H9 (cell line): ENCODE data around the gene CRLF3. TPM values are rescaled to one million over a fixed set of nuclear protein-coding genes. Genes with fewer than 3 reads are reported as not detected.
"Not testable (repeated sequence)": the region's sequence is repeated elsewhere in the genome, so short reads cannot be mapped to it uniquely, and the experiment has no call there.

Experiments used
- DNase-seq: peaks from one replicate; pipeline ENCODE4 v3.0.0-alpha.2; 2017
- H2AFZ ChIP-seq: one replicate; pipeline ENCODE4 v1.6.1; 2013; ENCODE audit warnings: mild to moderate bottlenecking, low read length, control low read depth, moderate library complexity
- H2AK5ac ChIP-seq: 2 replicates; pipeline ENCODE4 v1.6.1; 2013; ENCODE audit warnings: low read length, control low read depth, mixed read lengths; ENCODE audit not compliant: insufficient read length
- H2BK120ac ChIP-seq: one replicate; pipeline ENCODE4 v1.6.1; 2013; ENCODE audit warnings: low read depth, mild to moderate bottlenecking, low read length, control low read depth, inconsistent platforms; ENCODE audit not compliant: poor library complexity, severe bottlenecking
- H2BK12ac ChIP-seq: 2 replicates; pipeline ENCODE4 v1.6.1; 2013; ENCODE audit warnings: low read length, control low read depth, mixed read lengths, low read depth; ENCODE audit not compliant: insufficient read length
- H2BK15ac ChIP-seq: 2 replicates; pipeline ENCODE4 v1.6.1; 2013; ENCODE audit warnings: low read depth, low read length, control low read depth
- H2BK20ac ChIP-seq: one replicate; pipeline ENCODE4 v1.6.1; 2013; ENCODE audit warnings: low read depth, mild to moderate bottlenecking, low read length, control low read depth, inconsistent platforms; ENCODE audit not compliant: poor library complexity, severe bottlenecking
- H2BK5ac ChIP-seq: 2 replicates; pipeline ENCODE4 v1.6.1; 2013; ENCODE audit warnings: low read length, control low read depth, mixed read lengths; ENCODE audit not compliant: insufficient read length
- H3K14ac ChIP-seq: 2 replicates; pipeline ENCODE4 v1.6.1; 2013; ENCODE audit warnings: low read length, control low read depth; ENCODE audit not compliant: insufficient read depth
- H3K18ac ChIP-seq: 2 replicates; pipeline ENCODE4 v1.6.1; 2013; ENCODE audit warnings: low read depth, mild to moderate bottlenecking, mixed read lengths, low read length, control low read depth; ENCODE audit not compliant: insufficient read length
- H3K23ac ChIP-seq: 2 replicates; pipeline ENCODE4 v1.6.1; 2013; ENCODE audit warnings: low read length, control low read depth, mixed read lengths, low read depth; ENCODE audit not compliant: insufficient read length
- H3K23me2 ChIP-seq: 2 replicates; pipeline ENCODE4 v1.6.1; 2013; ENCODE audit warnings: low read depth, mild to moderate bottlenecking, mixed read lengths, low read length, control low read depth; ENCODE audit not compliant: insufficient read length, poor library complexity, severe bottlenecking
- H3K27ac ChIP-seq: 2 replicates; pipeline ENCODE4 v1.5.1; 2013; ENCODE audit warnings: low read length, control low read depth, mixed read lengths, low read depth; ENCODE audit not compliant: insufficient read length
- H3K27me3 ChIP-seq: 2 replicates; pipeline ENCODE4 v1.6.1; 2013; ENCODE audit warnings: low read length, control low read depth, inconsistent platforms; ENCODE audit not compliant: insufficient read depth
- H3K4ac ChIP-seq: 2 replicates; pipeline ENCODE4 v1.6.1; 2013; ENCODE audit warnings: low read depth, mild to moderate bottlenecking, control low read depth, inconsistent platforms, low read length, moderate library complexity
- H3K4me1 ChIP-seq: 2 replicates; pipeline ENCODE4 v1.6.1; 2013; ENCODE audit warnings: low read length, control low read depth, inconsistent platforms; ENCODE audit not compliant: insufficient read depth
- H3K4me2 ChIP-seq: 2 replicates; pipeline ENCODE4 v1.6.1; 2013; ENCODE audit warnings: low read length, control low read depth, mixed read lengths; ENCODE audit not compliant: insufficient read length, insufficient read depth
- H3K56ac ChIP-seq: 2 replicates; pipeline ENCODE4 v1.6.1; 2013; ENCODE audit warnings: low read depth, mild to moderate bottlenecking, mixed read lengths, low read length, control low read depth; ENCODE audit not compliant: insufficient read length
- H3K79me1 ChIP-seq: 2 replicates; pipeline ENCODE4 v1.6.1; 2013; ENCODE audit warnings: low read depth, mild to moderate bottlenecking, moderate library complexity, low read length, control low read depth, inconsistent platforms; ENCODE audit not compliant: insufficient read depth, poor library complexity, severe bottlenecking
- H3K79me2 ChIP-seq: 2 replicates; pipeline ENCODE4 v1.6.1; 2013; ENCODE audit warnings: low read length, control low read depth, inconsistent platforms; ENCODE audit not compliant: insufficient read depth
- H3K9ac ChIP-seq: 2 replicates; pipeline ENCODE4 v1.6.1; 2013; ENCODE audit warnings: low read length, control low read depth, mixed read lengths; ENCODE audit not compliant: insufficient read length; ENCODE audit errors: extremely low read depth
- H3K9me3 ChIP-seq: one replicate; pipeline ENCODE4 v1.6.1; 2013; ENCODE audit warnings: low read depth, low read length, inconsistent platforms; ENCODE audit not compliant: control insufficient read depth
- H3T11ph ChIP-seq: one replicate; pipeline ENCODE4 v1.6.1; 2013; ENCODE audit warnings: mild to moderate bottlenecking, low read length, control low read depth, inconsistent platforms
- H4K20me1 ChIP-seq: one replicate; pipeline ENCODE4 v1.6.1; 2013; ENCODE audit not compliant: control insufficient read depth, insufficient read length, insufficient read depth
- H4K5ac ChIP-seq: 2 replicates; pipeline ENCODE4 v1.6.1; 2013; ENCODE audit warnings: low read depth, mild to moderate bottlenecking, mixed read lengths, low read length, control low read depth; ENCODE audit not compliant: insufficient read length
- H4K8ac ChIP-seq: replicated peaks from 2 replicates; pipeline ENCODE4 v1.6.1; 2013; ENCODE audit warnings: low read length, control low read depth, mixed read lengths, low read depth; ENCODE audit not compliant: insufficient read length
- H4K91ac ChIP-seq: 2 replicates; pipeline ENCODE4 v1.6.1; 2013; ENCODE audit warnings: low read depth, mild to moderate bottlenecking, moderate library complexity, mixed read lengths, low read length, control low read depth; ENCODE audit not compliant: insufficient read length
- H3K27ac Mint-ChIP-seq, 3 experiments: 2 replicates in 2 of 3; 3 replicates in 1 of 3; pipeline ENCODE4 v1.8.0; 2020 to 2021; ENCODE audit warnings: mixed read lengths in 3 of 3, mild to moderate bottlenecking in 1 of 3, moderate library complexity in 1 of 3
- H3K27me3 Mint-ChIP-seq: 2 replicates; pipeline ENCODE4 v1.8.0; 2021; ENCODE audit warnings: low read depth, mild to moderate bottlenecking, moderate library complexity, mixed read lengths
- H3K36me3 Mint-ChIP-seq, 3 experiments: 2 replicates in 2 of 3; 3 replicates in 1 of 3; pipeline ENCODE4 v1.8.0; 2020 to 2021; ENCODE audit warnings: low read depth in 3 of 3, mixed read lengths in 3 of 3; ENCODE audit not compliant: insufficient read depth in 1 of 3
- H3K4me1 Mint-ChIP-seq, 2 experiments: 2 replicates each; pipeline ENCODE4 v1.8.0; 2020; ENCODE audit warnings: mixed read lengths in 2 of 2
- H3K4me3 Mint-ChIP-seq, 2 experiments: 2 replicates in 1 of 2; 3 replicates in 1 of 2; pipeline ENCODE4 v1.8.0; 2020 to 2021; ENCODE audit warnings: mild to moderate bottlenecking in 2 of 2, mixed read lengths in 2 of 2, moderate library complexity in 1 of 2
- H3K9me3 Mint-ChIP-seq, 2 experiments: 2 replicates in 1 of 2; 3 replicates in 1 of 2; pipeline ENCODE4 v1.8.0; 2020; ENCODE audit warnings: mild to moderate bottlenecking in 2 of 2, mixed read lengths in 2 of 2, moderate library complexity in 1 of 2
- WGBS: extraction: QIAGEN DNeasy Blood & Tissue Kit; methylation state at CpG from one replicate; pipeline ENCODE4 v1.1.7; 2013; ENCODE audit warnings: missing lambda C conversion rate, low lambda C conversion rate, mixed read lengths; ENCODE audit not compliant: insufficient read length; ENCODE audit errors: extremely low coverage; 5-methylcytosine and 5-hydroxymethylcytosine counted together
- total RNA-seq: library from RNA; stranded (reverse); gene quantifications from 2 replicates; pipeline ENCODE4 v1.2.1, GENCODE V29; 2021

Gene CRLF3
- total RNA-seq, 1 experiment from 2014 or later = 18.1 TPM

DNA sequence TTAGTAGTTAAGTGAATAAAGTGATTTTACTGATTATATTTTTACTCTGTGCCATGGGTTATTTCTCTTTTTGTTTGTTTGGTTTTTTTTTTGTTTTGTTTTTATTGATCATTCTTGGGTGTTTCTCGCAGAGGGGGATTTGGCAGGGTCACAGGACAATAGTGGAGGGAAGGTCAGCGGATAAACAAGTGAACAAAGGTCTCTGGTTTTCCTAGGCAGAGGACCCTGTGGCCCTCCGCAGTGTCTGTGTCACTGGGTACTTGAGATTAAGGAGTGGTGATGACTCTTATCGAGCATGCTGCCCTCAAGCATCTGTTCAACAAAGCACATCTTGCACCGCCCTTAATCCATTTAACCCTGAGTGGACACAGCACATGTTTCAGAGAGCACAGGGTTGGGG is 88.8 kb downstream of the CRLF3 start:
- H2BK12ac ChIP-seq, H3K4ac ChIP-seq, H3K18ac ChIP-seq, H2AFZ ChIP-seq, H3K14ac ChIP-seq, H3K23me2 ChIP-seq, H2AK5ac ChIP-seq, H3K9ac ChIP-seq, H3K79me1 ChIP-seq, H3K9me3 Mint-ChIP-seq, H3K27ac ChIP-seq, H3K4me1 ChIP-seq, H3T11ph ChIP-seq, H2BK120ac ChIP-seq, H3K4me2 ChIP-seq, H3K56ac ChIP-seq, H4K5ac ChIP-seq, H4K8ac ChIP-seq, H2BK5ac ChIP-seq, H3K9me3 ChIP-seq, H4K91ac ChIP-seq, H3K27me3 Mint-ChIP-seq, H3K23ac ChIP-seq, H4K20me1 ChIP-seq, H2BK15ac ChIP-seq, DNase-seq, H3K27me3 ChIP-seq, H2BK20ac ChIP-seq: not testable (repeated sequence)
- peaks cover 16 to 46% (median 40%) of the 10 kb centered on the region in 3 experiments for H3K36me3 Mint-ChIP-seq
- WGBS = no CpG with 5 or more reads among the region's 5 CpGs
- peaks cover 12 to 22% of the 10 kb centered on the region in 2 experiments for H3K4me1 Mint-ChIP-seq
- H3K79me2 ChIP-seq = peaks cover 10% of the 10 kb centered on the region; the same call in 1 of the 2 replicates
- peak overlapping the region in 1 of 2 experiments; percentile 62; a peak in 2 of 5 replicates for H3K4me3 Mint-ChIP-seq
- H3K27ac Mint-ChIP-seq = peak overlapping the region in 1 of 3 experiments; percentile 95; a peak in 2 of 7 replicates

DNA sequence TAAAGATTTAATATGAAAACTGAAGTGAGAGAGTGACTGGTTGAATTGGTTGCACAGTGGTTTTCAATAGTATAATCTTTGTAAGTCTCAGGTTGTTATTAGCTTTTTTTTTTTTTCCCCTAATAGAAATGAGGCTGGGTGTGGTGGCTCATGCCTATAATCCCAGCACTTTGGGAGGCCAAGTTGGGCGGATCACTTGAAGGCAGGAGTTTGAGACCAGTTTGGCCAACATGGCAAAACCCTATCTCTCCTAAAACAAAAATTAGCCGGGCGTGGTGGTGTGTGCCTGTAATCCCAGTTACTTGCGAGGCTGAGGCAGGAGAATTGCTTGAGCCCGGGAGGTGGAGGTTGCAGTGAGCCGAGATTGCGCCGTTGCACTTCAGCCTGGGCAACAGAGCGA is 89.3 kb downstream of the CRLF3 start:
- H4K5ac ChIP-seq, H3K9ac ChIP-seq, H3K4me1 ChIP-seq, H4K20me1 ChIP-seq, H3K56ac ChIP-seq, H3K23me2 ChIP-seq, H3K9me3 Mint-ChIP-seq, H3K27me3 Mint-ChIP-seq, H4K8ac ChIP-seq, H3K79me1 ChIP-seq, H2BK12ac ChIP-seq, H2BK20ac ChIP-seq, H2AFZ ChIP-seq, H2AK5ac ChIP-seq, H3K18ac ChIP-seq, H3K14ac ChIP-seq, H2BK5ac ChIP-seq, H3K23ac ChIP-seq, H3K27ac ChIP-seq, H3T11ph ChIP-seq, H2BK120ac ChIP-seq, H4K91ac ChIP-seq, H3K9me3 ChIP-seq, H2BK15ac ChIP-seq, H3K27me3 ChIP-seq, H3K4ac ChIP-seq, H3K4me2 ChIP-seq: not testable (repeated sequence)
- Mint-ChIP-seq H3K4me1 (peaks cover 12 to 26% of the 10 kb centered on the region in 2 experiments), H3K36me3 (peaks cover 14 to 43% (median 37%) of the 10 kb centered on the region in 3 experiments), H3K4me3 (peak overlapping the region in 1 of 2 experiments; percentile 62; a peak in 1 of 5 replicates), H3K27ac (peak overlapping the region in 1 of 3 experiments; percentile 72; a peak in 1 of 7 replicates)
- peaks cover 10% of the 10 kb centered on the region; the same call in 1 of the 2 replicates for H3K79me2 ChIP-seq
- WGBS = no CpG with 5 or more reads among the region's 9 CpGs
- DNase-seq = peak; percentile 7
